Testis (tissue), 3 donors: ENCODE data around the gene BET1. TPM values are rescaled to one million over a fixed set of nuclear protein-coding genes. Genes with fewer than 3 reads are reported as not detected.

Source experiments
- DNase-seq: peaks from one replicate; pipeline ENCODE4 v3.0.0-alpha.2; 2019
- H3K27ac ChIP-seq, 2 donors: fragments of 200-600 bp; sonication (generic); one replicate each; pipeline ENCODE4 v1.5.1; 2019
- H3K27me3 ChIP-seq: fragments of 200-600 bp; sonication (generic); one replicate; pipeline ENCODE4 v1.5.1; 2019
- H3K36me3 ChIP-seq: fragments of 200-600 bp; sonication (generic); one replicate; pipeline ENCODE4 v1.5.1; 2017; ENCODE audit warnings: low read depth; ENCODE audit errors: missing control alignments
- H3K4me1 ChIP-seq: fragments of 200-600 bp; sonication (generic); one replicate; pipeline ENCODE4 v1.5.1; 2019
- H3K4me3 ChIP-seq, 2 donors: fragments of 200-600 bp; sonication (generic); one replicate each; pipeline ENCODE4 v1.5.1; 2017 to 2019
- H3K9me3 ChIP-seq: fragments of 200-600 bp; sonication (generic); one replicate; pipeline ENCODE4 v1.5.1; 2017
- POLR2A ChIP-seq: fragments of 450-650 bp; IDR thresholded peaks from one replicate; pipeline ENCODE4 v1.6.1; 2017; ENCODE audit warnings: antibody characterized with exemption, mild to moderate bottlenecking, moderate library complexity
- WGBS, 2 donors: methylation state at CpG; one replicate each; pipeline ENCODE4 v1.1.5; 2018; 5-methylcytosine and 5-hydroxymethylcytosine counted together
- intact Hi-C: fragments of 100-400 bp; cut with DNase I; formaldehyde crosslinking; loops from one replicate; pipeline ENCODE4 v1.15.1; 2023; ENCODE audit warnings: low total_unique reads
- polyA plus RNA-seq: library from polyadenylated mRNA; stranded (reverse); fragments of 350-450 nt; fragmentation: Illumina TruSeq; extraction: RNeasy Lipid Tissue Mini Kit (QIAGEN cat#74804); gene quantifications from one replicate; pipeline ENCODE4 v1.2.3, GENCODE V29; 2014; ENCODE audit warnings: low read depth, low replicate concordance; ENCODE audit not compliant: insufficient read depth
- total RNA-seq, 2 donors: library from RNA; depleted of rRNA; stranded (reverse); fragments of >200 nt; gene quantifications; one replicate each; pipeline ENCODE4 v1.2.3, GENCODE V29; 2016
- TF ChIP-seq, protein P1 (sequence below), 3 experiments: fragments of 450-650 bp in 2 of 3; fragments of 200-600 bp in 1 of 3; sonication (generic) in 1 of 3; IDR thresholded peaks; one replicate each; pipeline ENCODE4 v1.5.1; 2016 to 2019; ENCODE audit warnings: antibody characterized with exemption in 3 of 3, mild to moderate bottlenecking in 2 of 3, moderate library complexity in 1 of 3

BET1 gene
- total and polyA plus RNA-seq, 3 donors from 2014 or later, result 19.4 to 28.3 (median 23.6) TPM

DNA sequence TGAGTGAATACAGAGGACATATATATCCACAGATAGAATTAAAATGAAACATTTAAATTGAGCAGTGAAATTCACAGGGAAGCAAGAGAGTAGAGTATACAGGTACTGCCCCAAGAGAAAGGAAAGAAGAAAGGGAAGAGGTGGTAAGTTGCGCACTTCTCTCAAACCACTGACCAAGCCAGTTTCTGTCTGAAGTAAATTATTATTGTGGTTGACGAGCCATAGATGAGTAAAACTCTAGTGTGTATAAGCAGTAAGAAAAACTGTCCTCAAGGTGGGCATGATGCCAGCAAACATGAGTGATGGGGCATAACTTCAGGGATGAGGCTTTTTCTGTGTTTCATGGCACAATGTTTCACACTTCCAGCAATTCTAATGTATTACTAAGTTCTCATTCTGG lies 4.4 kb upstream of the BET1 start:
- Histone ChIP-seq H3K9me3 (no peaks in the 10 kb centered on the region), H3K36me3 (no peaks in the 10 kb centered on the region), H3K4me1 (no peaks in the 10 kb centered on the region), H3K4me3 (no peak overlapping the region), H3K27ac (no peak overlapping the region), H3K27me3 (no peaks in the 10 kb centered on the region)
- WGBS, 2 donors, result 79 to 83% methylated on average over 2 of the region's 2 CpGs
- intact Hi-C loops, result no loop called here
- TF ChIP-seq, protein P1, sequence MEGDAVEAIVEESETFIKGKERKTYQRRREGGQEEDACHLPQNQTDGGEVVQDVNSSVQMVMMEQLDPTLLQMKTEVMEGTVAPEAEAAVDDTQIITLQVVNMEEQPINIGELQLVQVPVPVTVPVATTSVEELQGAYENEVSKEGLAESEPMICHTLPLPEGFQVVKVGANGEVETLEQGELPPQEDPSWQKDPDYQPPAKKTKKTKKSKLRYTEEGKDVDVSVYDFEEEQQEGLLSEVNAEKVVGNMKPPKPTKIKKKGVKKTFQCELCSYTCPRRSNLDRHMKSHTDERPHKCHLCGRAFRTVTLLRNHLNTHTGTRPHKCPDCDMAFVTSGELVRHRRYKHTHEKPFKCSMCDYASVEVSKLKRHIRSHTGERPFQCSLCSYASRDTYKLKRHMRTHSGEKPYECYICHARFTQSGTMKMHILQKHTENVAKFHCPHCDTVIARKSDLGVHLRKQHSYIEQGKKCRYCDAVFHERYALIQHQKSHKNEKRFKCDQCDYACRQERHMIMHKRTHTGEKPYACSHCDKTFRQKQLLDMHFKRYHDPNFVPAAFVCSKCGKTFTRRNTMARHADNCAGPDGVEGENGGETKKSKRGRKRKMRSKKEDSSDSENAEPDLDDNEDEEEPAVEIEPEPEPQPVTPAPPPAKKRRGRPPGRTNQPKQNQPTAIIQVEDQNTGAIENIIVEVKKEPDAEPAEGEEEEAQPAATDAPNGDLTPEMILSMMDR (IDR thresholded peaks at IDR 0.05), result no peak
- no peak for TF ChIP-seq POLR2A
- no peak for DNase-seq

DNA sequence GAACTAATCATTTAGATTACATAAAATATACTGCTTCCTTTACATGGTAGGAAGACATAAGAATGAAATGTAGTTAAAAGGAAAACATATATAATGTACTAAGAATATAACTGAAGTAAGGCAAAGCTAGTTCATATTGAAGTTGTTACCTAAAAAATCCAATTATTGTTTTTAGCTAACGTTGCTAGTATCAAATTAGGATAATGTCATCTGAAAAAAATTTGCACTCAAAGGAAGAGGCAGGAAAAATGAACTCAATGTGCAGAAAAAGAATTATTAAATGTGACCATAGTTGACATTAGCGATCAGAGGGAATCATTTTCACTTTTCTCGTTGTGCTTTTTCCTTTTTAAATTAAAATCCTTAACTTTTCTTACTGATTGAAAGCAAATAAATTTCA lies 1.6 kb upstream of the BET1 start:
- intact Hi-C loops, result no loop called here
- TF ChIP-seq POLR2A, result no peak
- TF ChIP-seq, protein P1 (IDR thresholded peaks at IDR 0.05), result no peak
- Histone ChIP-seq H3K9me3 (no peaks in the 10 kb centered on the region), H3K4me1 (peaks cover 8% of the 10 kb centered on the region), H3K27me3 (no peaks in the 10 kb centered on the region), H3K36me3 (no peaks in the 10 kb centered on the region), H3K4me3 (no peak overlapping the region), H3K27ac (no peak overlapping the region)
- WGBS, 2 donors, result 68 to 71% methylated on average over 3 of the region's 3 CpGs
- DNase-seq, result no peak

DNA sequence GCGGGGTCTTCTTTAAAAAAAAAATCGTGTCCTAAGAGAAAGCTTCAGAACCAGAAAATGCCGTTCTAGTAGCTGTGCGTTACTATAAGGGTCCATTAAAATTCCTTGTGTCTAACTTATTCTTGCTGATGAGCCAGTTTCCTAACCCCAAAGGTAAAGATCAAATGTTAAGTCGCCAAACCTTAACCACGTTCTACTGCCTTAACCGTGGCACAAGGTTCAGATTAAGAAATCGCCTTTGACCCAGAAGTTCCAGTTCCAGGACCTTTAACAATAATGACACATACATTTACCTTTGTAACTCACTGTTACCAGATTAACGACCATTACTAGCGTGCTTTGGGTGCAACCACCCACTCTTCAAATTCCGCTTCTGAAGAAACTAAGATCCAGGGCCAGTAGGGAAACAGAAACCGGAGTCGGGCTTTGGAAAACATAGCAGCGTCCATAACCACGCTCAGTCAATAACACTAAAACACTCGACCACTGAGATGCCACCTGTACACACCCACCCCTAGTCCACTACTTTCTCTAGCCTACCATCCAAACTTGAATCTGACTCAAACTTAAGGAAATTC lies 620 bp downstream of the BET1 start:
- no peaks in the 10 kb centered on the region for H3K9me3 ChIP-seq
- WGBS, 2 donors, result 1 to 3% methylated on average over 16 of the region's 16 CpGs
- intact Hi-C loops, result no loop called here
- H3K36me3 ChIP-seq, result no peaks in the 10 kb centered on the region
- peaks cover 8% of the 10 kb centered on the region for H3K4me1 ChIP-seq
- H3K27me3 ChIP-seq, result no peaks in the 10 kb centered on the region
- TF ChIP-seq, protein P1 (IDR thresholded peaks at IDR 0.05), result no peak
- TF ChIP-seq POLR2A, result no peak
- peak overlapping the region; percentile 73 to 88 for H3K27ac ChIP-seq
- peak overlapping the region; percentile 81 to 91 for H3K4me3 ChIP-seq
- DNase-seq, result no peak

DNA sequence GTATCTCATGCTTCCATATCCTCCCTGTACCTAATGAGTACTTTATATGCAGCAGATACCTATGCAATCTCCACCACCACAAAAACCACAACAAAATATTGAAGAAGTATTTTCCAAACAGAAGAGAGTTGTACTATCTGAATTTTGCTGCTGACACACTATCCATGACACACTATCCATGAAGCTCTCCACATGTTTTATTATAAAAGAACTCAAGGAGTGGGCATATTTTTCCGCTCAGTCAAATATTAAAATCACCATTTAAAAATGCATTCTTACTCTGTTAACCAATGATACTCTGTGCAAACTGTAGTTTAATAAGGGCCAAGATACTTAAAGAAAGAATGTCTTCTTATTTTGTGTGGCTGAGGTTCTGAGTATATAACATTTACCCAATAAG lies 2.8 kb downstream of the BET1 start:
- peaks cover 8% of the 10 kb centered on the region for H3K4me1 ChIP-seq
- H3K27ac ChIP-seq, result no peak overlapping the region
- WGBS, 2 donors, result 78 to 96% methylated on average over 1 of the region's 1 CpG
- no peak overlapping the region for H3K4me3 ChIP-seq
- TF ChIP-seq, protein P1 (IDR thresholded peaks at IDR 0.05), result no peak
- no peak for TF ChIP-seq POLR2A
- no peaks in the 10 kb centered on the region for H3K9me3 ChIP-seq
- no peak for DNase-seq
- no peaks in the 10 kb centered on the region for H3K36me3 ChIP-seq
- H3K27me3 ChIP-seq, result no peaks in the 10 kb centered on the region
- intact Hi-C loops, result no loop called here

DNA sequence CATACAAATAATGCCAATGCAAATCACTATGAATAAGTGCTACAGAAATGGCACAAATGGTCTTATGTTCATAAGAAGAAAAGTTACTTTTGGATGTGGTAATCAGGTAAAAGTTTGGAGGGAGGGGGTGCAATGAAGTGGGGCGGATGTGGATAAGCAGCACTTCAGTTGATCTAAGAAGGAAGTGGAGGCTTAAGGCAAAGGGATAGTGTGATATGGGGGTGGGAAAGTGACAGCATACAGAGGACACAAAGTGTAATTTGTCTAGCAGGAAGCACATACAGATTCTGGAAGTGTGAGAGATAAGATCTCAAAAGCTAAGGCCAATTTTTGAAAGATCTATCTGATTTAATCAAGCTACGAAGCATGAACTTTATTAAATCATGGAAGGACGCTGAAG lies 6.3 kb downstream of the BET1 start:
- no peaks in the 10 kb centered on the region for H3K27me3 ChIP-seq
- 90 to 93% methylated on average over 3 of the region's 3 CpGs for WGBS, 2 donors
- no peak overlapping the region for H3K4me3 ChIP-seq
- H3K9me3 ChIP-seq, result no peaks in the 10 kb centered on the region
- H3K27ac ChIP-seq, result no peak overlapping the region
- intact Hi-C loops, result no loop called here
- no peak for TF ChIP-seq POLR2A
- TF ChIP-seq, protein P1 (IDR thresholded peaks at IDR 0.05), result no peak
- no peak for DNase-seq
- no peaks in the 10 kb centered on the region for H3K36me3 ChIP-seq
- peaks cover 4% of the 10 kb centered on the region for H3K4me1 ChIP-seq
